CD4-positive, alpha-beta T cell treated with Interleukin-17A for 1 hour (primary cell): ENCODE data around the gene PLEKHM1.

Experiments used
- DNase-seq: peaks from one replicate; pipeline ENCODE4 v3.0.0-alpha.2; 2020

The PLEKHM1 gene

GRCh38 chr17:45396496-45397205 is 93.9 kb downstream of the PLEKHM1 start:
- no peak for DNase-seq

- DNase-seq = no peak
Observed at GRCh38 chr17:45395569-45396415, 94.7 kb downstream of the PLEKHM1 start.

- DNase-seq = peak; percentile 53
Observed at GRCh38 chr17:45394913-45395568, 95.5 kb downstream of the PLEKHM1 start.

- no peak for DNase-seq
Observed at GRCh38 chr17:45394564-45394912, 96.0 kb downstream of the PLEKHM1 start.

DNA sequence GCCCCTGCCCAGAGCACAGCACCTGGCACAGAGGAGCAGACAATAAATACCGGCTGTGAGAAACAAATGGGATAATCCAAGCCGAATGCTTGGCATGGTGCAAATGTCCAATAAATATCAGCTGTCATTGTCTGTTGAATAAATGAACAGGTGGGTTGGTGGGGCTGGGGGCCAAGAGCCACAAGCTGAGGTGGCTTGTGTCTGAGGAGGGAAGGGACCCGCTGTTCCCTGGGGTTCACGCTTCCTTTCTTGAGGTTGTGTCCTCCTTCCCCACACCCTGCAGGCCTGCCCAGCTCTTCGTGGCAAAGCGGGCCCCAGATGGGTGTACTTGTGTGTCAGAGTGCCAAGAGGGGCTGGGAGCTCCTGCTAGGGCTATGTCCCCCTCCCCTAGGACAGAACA is 96.4 kb downstream of the PLEKHM1 start:
- DNase-seq = no peak

DNA sequence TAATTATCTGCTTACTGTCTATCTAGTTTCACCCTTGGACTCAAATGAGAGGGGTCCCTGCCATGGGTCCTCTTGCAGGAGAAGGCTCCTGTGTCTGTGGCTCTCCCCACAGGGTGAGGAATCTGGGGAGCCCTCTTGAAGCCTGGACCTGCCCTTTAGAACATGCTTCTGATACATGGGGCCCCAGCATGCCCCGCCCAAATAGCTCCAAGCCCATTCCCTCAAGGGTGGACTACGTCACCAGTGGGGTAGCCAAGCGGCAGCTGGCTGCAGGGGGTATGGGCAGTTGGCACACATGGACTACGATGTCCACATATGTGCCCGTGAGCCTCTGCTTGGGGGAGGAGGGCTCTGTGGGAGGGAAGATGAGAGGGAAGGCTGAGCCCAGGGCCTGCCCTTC is 97.1 kb downstream of the PLEKHM1 start:
- DNase-seq = no peak

DNA sequence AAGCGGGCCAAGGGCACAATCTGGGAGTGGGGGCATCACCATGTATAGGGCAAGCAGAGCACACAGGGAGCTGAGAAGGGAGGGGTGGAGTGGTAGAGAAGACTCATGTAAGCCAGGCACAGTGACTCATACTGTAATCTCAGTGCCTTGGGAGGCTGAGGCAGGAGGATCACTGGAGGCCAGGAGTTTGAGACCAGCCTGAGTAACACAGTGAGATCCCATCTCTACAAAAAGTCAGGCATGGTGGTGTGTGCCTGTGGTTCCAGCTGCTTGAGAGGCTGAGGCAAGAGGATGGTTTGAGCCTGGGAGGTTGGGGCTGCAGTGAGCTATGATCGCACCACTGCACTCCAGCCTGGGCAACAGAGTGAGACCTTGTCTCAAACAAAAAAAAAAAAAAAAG is 98.6 kb downstream of the PLEKHM1 start:
- DNase-seq = no peak

DNA sequence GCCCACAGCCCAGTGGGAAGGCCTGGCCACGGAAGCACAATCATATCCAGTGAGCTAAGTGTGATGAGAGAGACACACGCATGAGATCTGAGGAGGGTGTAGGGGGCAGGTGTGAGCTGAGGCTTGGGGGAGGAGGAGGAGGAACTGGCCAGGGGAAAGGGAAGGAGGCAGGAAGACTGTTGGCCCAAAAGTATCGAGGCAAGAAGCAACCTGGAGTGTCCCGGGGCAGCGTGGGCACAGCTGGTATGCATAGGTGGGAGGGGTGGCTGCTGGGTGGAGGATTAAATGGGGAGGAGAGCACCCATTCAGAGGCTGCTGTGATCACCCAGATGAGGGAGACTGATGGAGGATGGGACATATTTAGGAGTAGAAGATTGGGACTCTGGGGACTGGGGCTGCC is 99.2 kb downstream of the PLEKHM1 start:
- no peak for DNase-seq

GRCh38 chr17:45389354-45389753 is 101.2 kb downstream of the PLEKHM1 start:
- DNase-seq = no peak

DNA sequence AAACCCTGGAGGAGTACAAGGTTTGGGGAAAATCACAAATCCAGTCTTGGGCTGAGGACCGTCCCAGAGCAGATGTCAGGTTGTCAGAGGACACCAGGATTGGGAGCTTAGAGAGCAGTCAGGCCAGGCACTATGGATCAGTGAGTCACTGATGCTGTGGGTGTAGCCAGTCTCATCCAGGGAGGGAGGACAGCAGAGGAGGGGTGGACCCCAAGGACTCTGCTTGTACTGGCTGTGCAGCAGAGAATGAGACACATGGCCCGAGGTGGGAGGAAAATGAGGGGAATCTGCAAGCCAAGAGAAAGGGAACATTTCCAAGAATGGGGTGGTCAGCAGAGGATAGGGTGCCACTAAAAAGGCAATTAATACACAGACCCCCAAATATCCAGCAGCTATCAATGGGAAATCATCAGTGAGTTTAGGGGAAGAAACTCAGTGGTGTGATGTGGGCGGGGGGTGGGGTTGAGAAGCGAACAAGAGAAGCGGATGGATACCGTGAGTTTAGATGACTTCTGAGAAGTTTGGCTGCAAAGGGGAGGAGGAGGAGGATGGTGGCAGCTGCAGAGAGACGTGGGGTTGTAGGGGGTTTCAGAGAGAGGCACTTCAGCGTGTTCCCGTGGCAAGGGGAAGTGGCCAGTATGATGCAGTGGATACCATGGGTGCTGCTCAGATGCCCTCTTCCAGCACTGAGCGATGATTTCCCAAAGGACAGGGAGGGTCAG is 101.8 kb downstream of the PLEKHM1 start:
- DNase-seq = no peak

DNA sequence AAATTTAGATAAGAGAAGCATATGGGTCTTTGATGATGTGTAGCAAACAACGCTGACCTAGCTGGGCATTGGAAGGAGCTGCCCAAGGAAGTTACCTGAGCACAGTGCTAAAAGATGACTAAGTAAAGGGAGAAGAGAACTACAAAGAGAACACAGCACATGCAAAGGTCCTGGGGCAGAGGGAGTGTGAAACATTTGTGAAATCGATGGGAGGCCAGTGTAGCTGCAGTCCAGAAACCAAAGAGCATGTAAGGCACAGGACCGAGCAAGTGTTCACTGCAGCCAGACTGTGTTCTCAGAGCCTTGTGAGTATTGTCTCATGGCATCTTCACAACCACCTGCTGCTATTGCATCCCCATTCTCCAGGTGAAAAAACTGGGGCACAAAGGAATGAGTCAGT is 102.8 kb downstream of the PLEKHM1 start:
- DNase-seq = no peak

DNA sequence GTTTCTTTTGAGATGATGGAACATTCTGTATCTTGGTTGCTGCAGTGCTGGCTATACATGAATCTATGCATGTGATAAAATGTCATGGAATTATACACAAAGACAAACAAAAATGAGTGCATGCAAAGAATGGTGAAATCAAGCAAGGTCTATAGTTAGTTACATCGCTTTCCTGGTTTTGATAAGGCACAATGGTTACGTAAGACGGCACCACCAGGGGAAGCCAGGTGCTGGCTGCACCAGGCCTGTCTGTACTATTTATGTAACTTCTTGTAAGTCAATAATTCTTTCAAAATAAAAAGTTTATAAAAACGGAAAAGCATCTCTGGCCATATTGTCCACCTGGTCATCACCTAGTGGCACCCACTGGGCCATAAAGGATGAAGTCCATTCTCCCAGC is 104.3 kb downstream of the PLEKHM1 start:
- DNase-seq = no peak
